Measurements from ENCODE around the gene TAF13. TPM values are rescaled to one million over a fixed set of nuclear protein-coding genes. Genes with fewer than 3 reads are reported as not detected.

Gene TAF13
- total and polyA plus RNA-seq, 9 of the 15 experiments (the other 6 are each of a cell fraction or from before 2014, with no cell fraction given): 14.9 to 77.2 (median 38.7) TPM

DNA sequence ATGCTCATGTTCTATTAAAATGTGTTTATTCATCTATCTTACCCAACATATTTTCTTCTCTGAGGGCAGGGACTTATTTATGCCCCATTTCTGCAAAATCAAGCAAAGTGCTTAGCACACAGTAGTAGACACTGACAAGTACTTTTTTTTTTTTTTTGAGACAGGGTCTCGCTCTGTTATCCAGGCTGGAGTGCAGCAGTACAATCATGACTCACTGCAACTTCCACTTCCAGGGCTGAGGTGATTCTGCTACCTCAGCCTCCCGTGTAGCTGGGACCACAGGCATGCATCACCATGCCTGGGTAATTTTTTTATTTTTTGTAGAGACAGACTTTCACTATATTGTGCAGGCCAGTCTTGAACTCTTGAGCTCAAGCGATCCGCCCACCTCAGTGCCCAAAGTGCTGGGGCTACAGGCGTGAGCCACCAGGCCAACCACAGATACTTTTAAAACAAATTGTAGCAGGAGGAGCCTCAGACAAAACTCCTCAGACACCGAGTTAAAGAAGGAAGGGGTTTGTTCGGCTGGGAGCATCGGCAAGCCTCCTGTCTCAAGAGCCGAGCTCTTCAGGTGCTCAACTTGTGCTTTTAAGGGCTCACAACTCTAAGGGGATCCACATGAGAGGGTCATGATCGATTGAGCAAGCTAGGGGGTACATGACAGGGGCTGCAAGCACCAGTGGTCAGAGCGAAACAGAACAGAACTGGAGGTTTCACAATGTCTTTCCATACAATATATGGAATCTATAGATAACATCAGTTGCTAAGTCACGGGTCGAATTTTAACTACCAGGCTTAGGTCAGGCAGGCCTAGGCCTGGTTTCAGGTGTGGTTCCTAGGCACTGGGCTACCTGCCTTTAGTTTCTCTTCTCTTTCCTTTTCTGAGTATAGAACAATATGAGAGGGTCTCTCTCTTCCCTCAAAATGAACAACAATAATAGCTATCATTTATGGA lies 9.0 kb upstream of the TAF13 start (continued):
- TF ChIP-seq ZNF263 (CRISPR knock-in tag; IDR thresholded peaks at IDR 0.05; ENCODE audit: borderline replicate concordance): no peak
- TF ChIP-seq, protein P1, sequence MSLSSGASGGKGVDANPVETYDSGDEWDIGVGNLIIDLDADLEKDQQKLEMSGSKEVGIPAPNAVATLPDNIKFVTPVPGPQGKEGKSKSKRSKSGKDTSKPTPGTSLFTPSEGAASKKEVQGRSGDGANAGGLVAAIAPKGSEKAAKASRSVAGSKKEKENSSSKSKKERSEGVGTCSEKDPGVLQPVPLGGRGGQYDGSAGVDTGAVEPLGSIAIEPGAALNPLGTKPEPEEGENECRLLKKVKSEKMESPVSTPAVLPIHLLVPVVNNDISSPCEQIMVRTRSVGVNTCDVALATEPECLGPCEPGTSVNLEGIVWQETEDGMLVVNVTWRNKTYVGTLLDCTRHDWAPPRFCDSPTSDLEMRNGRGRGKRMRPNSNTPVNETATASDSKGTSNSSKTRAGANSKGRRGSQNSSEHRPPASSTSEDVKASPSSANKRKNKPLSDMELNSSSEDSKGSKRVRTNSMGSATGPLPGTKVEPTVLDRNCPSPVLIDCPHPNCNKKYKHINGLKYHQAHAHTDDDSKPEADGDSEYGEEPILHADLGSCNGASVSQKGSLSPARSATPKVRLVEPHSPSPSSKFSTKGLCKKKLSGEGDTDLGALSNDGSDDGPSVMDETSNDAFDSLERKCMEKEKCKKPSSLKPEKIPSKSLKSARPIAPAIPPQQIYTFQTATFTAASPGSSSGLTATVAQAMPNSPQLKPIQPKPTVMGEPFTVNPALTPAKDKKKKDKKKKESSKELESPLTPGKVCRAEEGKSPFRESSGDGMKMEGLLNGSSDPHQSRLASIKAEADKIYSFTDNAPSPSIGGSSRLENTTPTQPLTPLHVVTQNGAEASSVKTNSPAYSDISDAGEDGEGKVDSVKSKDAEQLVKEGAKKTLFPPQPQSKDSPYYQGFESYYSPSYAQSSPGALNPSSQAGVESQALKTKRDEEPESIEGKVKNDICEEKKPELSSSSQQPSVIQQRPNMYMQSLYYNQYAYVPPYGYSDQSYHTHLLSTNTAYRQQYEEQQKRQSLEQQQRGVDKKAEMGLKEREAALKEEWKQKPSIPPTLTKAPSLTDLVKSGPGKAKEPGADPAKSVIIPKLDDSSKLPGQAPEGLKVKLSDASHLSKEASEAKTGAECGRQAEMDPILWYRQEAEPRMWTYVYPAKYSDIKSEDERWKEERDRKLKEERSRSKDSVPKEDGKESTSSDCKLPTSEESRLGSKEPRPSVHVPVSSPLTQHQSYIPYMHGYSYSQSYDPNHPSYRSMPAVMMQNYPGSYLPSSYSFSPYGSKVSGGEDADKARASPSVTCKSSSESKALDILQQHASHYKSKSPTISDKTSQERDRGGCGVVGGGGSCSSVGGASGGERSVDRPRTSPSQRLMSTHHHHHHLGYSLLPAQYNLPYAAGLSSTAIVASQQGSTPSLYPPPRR (CRISPR knock-in tag; IDR thresholded peaks at IDR 0.05; ENCODE audit: borderline replicate concordance): no peak
- TF ChIP-seq SLC30A9 (CRISPR knock-in tag; IDR thresholded peaks at IDR 0.05): no peak
- TF ChIP-seq, protein P2, sequence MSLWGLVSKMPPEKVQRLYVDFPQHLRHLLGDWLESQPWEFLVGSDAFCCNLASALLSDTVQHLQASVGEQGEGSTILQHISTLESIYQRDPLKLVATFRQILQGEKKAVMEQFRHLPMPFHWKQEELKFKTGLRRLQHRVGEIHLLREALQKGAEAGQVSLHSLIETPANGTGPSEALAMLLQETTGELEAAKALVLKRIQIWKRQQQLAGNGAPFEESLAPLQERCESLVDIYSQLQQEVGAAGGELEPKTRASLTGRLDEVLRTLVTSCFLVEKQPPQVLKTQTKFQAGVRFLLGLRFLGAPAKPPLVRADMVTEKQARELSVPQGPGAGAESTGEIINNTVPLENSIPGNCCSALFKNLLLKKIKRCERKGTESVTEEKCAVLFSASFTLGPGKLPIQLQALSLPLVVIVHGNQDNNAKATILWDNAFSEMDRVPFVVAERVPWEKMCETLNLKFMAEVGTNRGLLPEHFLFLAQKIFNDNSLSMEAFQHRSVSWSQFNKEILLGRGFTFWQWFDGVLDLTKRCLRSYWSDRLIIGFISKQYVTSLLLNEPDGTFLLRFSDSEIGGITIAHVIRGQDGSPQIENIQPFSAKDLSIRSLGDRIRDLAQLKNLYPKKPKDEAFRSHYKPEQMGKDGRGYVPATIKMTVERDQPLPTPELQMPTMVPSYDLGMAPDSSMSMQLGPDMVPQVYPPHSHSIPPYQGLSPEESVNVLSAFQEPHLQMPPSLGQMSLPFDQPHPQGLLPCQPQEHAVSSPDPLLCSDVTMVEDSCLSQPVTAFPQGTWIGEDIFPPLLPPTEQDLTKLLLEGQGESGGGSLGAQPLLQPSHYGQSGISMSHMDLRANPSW (CRISPR knock-in tag; IDR thresholded peaks at IDR 0.05): no peak
- no peak for TF ChIP-seq HNRNPH1 (optimal IDR thresholded peaks at IDR 0.05; ENCODE audit: low read depth, low read length)
- TF ChIP-seq ZNF707 (CRISPR knock-in tag; conservative IDR thresholded peaks at IDR 0.05): no peak
- TF ChIP-seq, protein P3, sequence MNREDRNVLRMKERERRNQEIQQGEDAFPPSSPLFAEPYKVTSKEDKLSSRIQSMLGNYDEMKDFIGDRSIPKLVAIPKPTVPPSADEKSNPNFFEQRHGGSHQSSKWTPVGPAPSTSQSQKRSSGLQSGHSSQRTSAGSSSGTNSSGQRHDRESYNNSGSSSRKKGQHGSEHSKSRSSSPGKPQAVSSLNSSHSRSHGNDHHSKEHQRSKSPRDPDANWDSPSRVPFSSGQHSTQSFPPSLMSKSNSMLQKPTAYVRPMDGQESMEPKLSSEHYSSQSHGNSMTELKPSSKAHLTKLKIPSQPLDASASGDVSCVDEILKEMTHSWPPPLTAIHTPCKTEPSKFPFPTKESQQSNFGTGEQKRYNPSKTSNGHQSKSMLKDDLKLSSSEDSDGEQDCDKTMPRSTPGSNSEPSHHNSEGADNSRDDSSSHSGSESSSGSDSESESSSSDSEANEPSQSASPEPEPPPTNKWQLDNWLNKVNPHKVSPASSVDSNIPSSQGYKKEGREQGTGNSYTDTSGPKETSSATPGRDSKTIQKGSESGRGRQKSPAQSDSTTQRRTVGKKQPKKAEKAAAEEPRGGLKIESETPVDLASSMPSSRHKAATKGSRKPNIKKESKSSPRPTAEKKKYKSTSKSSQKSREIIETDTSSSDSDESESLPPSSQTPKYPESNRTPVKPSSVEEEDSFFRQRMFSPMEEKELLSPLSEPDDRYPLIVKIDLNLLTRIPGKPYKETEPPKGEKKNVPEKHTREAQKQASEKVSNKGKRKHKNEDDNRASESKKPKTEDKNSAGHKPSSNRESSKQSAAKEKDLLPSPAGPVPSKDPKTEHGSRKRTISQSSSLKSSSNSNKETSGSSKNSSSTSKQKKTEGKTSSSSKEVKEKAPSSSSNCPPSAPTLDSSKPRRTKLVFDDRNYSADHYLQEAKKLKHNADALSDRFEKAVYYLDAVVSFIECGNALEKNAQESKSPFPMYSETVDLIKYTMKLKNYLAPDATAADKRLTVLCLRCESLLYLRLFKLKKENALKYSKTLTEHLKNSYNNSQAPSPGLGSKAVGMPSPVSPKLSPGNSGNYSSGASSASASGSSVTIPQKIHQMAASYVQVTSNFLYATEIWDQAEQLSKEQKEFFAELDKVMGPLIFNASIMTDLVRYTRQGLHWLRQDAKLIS (CRISPR knock-in tag; IDR thresholded peaks at IDR 0.05): no peak
- TF ChIP-seq, protein P4, sequence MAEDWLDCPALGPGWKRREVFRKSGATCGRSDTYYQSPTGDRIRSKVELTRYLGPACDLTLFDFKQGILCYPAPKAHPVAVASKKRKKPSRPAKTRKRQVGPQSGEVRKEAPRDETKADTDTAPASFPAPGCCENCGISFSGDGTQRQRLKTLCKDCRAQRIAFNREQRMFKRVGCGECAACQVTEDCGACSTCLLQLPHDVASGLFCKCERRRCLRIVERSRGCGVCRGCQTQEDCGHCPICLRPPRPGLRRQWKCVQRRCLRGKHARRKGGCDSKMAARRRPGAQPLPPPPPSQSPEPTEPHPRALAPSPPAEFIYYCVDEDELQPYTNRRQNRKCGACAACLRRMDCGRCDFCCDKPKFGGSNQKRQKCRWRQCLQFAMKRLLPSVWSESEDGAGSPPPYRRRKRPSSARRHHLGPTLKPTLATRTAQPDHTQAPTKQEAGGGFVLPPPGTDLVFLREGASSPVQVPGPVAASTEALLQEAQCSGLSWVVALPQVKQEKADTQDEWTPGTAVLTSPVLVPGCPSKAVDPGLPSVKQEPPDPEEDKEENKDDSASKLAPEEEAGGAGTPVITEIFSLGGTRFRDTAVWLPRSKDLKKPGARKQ (CRISPR knock-in tag; IDR thresholded peaks at IDR 0.05): no peak
- no peak for TF ChIP-seq ETV5 (CRISPR knock-in tag; IDR thresholded peaks at IDR 0.05; ENCODE audit: low read depth)
- no peak for TF ChIP-seq ZBTB8A (IDR thresholded peaks at IDR 0.05; ENCODE audit: partially characterized antibody)
- TF ChIP-seq FOXA3 (CRISPR knock-in tag; conservative IDR thresholded peaks at IDR 0.05 in 1 of 2, IDR thresholded peaks at IDR 0.05 in 1 of 2): no peak
